HG02938 (cell line): ENCODE data around the gene SRGAP2.
"Not testable (repeated sequence)": the region's sequence is repeated elsewhere in the genome, so short reads cannot be mapped to it uniquely, and the experiment has no call there.

Experiments used
- ATAC-seq: cut with Tn5 transposase; IDR thresholded peaks from one replicate; pipeline ENCODE4 v1.9.1; 2021; ENCODE audit warnings: mild to moderate bottlenecking, moderate library complexity; ENCODE audit not compliant: unreplicated experiment

SRGAP2 gene

GRCh38 chr1:206246129-206246886 is 43.0 kb downstream of the SRGAP2 start:
- ATAC-seq = not testable (repeated sequence)

GRCh38 chr1:206250953-206251681 is 47.8 kb downstream of the SRGAP2 start:
- ATAC-seq = peak; percentile 51

- ATAC-seq = not testable (repeated sequence)
These were observed 49.5 kb downstream of the SRGAP2 start for GRCh38 chr1:206252680-206253335.
